Gastroesophageal sphincter (tissue), 3 donors: ENCODE data around the gene MS4A2.
"Not testable (repeated sequence)": the region's sequence is repeated elsewhere in the genome, so short reads cannot be mapped to it uniquely, and the experiment has no call there.

ENCODE experiments used
- CTCF ChIP-seq, 4 experiments: fragments of 200-600 bp in 2 of 4; fragments of 450-650 bp in 2 of 4; sonication (generic) in 1 of 4; IDR thresholded peaks; one replicate each; pipeline ENCODE4 v1.5.1; 2017 to 2019; ENCODE audit warnings: antibody characterized with exemption in 4 of 4, mild to moderate bottlenecking in 2 of 4, moderate library complexity in 2 of 4
- EP300 ChIP-seq: sonication (generic); formaldehyde crosslinking; IDR thresholded peaks from one replicate; pipeline ENCODE4 v1.6.1; 2017; ENCODE audit warnings: antibody characterized with exemption, mild to moderate bottlenecking

- TF ChIP-seq CTCF (IDR thresholded peaks at IDR 0.05); EP300: not testable (repeated sequence)
Measured at GRCh38 chr11:60108631-60109030, 20.2 kb downstream of the MS4A2 start.
